Measurements from ENCODE around the gene AKAP7. TPM values are rescaled to one million over a fixed set of nuclear protein-coding genes. Genes with fewer than 3 reads are reported as not detected.

Gene AKAP7
- total RNA-seq, 1 experiment from 2014 or later = 6.1 TPM

- DNase-seq = no peak
- Histone ChIP-seq H3K4me3 (no peak overlapping the region), H3K36me3 (no peaks in the 10 kb centered on the region), H3K9me3 (no peaks in the 10 kb centered on the region), H3K27me3 (no peaks in the 10 kb centered on the region)
These were observed 34.3 kb downstream of the AKAP7 start for GRCh38 chr6:131169613-131170012.

- no peaks in the 10 kb centered on the region for H3K27me3 ChIP-seq
- H3K9me3 ChIP-seq = no peaks in the 10 kb centered on the region
- peak; percentile 32 for DNase-seq
These were observed 37.0 kb downstream of the AKAP7 start for GRCh38 chr6:131172222-131172621.

DNA sequence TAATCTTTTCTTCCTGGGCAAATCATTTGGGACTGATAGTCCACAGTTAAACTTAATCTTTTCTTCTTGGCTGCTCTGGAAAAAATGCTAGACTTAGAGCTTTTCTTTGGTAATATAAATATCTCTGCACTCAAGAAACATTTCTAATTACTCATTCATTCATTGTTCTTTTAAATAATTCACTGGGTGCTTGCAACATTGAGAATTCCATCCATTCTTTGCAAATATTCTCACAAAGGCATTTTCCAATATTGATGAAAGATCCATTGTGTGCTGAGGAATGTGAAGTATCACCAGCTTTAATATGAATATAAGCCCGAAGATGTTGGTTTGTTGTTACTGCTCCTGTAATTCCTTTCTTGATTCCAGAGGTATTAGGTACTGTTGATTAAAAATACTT, 38.4 kb downstream of the AKAP7 start:
- DNase-seq = no peak
- Histone ChIP-seq H3K9me3 (no peaks in the 10 kb centered on the region), H3K36me3 (no peaks in the 10 kb centered on the region)

More at GRCh38 chr6:131172222-131172621, 37.0 kb downstream of the AKAP7 start:
- no peaks in the 10 kb centered on the region for H3K36me3 ChIP-seq
- H3K4me3 ChIP-seq = no peak overlapping the region

DNA sequence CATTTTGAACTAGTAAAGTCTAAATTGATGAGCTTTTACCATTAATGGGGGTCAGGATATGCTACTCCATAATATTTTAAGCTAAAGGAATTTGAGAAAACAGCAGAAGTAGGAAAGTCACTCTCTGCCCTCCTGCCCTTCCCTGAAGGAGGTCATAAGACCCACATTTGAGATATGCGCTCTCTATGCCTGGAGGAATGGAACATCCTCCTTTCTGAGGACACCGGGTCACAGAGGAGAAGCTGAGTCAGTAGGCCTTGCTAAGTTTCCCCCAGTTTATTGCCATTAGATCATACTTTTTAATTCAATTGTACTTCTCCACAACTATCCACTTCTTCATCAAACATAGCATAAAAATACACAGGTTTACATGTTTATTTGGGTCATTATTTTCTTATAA, 40.3 kb downstream of the AKAP7 start:
- Histone ChIP-seq H3K4me3 (no peak overlapping the region), H3K27me3 (no peaks in the 10 kb centered on the region), H3K36me3 (no peaks in the 10 kb centered on the region), H3K9me3 (no peaks in the 10 kb centered on the region)
- no peak for DNase-seq

More for the DNA sequence above, 38.4 kb downstream of the AKAP7 start:
- no peak overlapping the region for H3K4me3 ChIP-seq
- no peaks in the 10 kb centered on the region for H3K27me3 ChIP-seq

DNA sequence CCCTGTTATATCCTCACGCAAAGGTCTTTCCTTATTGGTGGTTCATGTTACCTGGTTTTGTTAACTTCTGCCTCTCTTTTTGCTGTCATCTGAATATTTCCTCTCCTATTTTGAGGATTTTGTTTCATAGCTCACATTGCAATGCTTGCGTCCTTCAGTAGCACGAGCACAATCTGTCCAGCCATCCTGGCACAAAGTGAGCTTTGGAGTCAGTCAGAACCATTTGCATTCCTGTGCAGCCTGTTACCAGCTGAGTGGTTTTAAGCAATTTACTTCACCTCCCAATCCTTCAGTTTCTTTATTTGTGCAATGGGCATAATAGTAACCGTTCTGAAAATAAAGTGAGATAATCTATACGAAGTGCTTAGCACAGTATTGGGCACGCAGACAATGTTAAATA, 42.7 kb downstream of the AKAP7 start:
- H3K27me3 ChIP-seq = no peaks in the 10 kb centered on the region
- no peaks in the 10 kb centered on the region for H3K36me3 ChIP-seq
- H3K9me3 ChIP-seq = no peaks in the 10 kb centered on the region
- H3K4me3 ChIP-seq = no peak overlapping the region
- no peak for DNase-seq

- no peaks in the 10 kb centered on the region for H3K9me3 ChIP-seq
- no peaks in the 10 kb centered on the region for H3K27me3 ChIP-seq
- no peak overlapping the region for H3K4me3 ChIP-seq
- DNase-seq = no peak
- H3K36me3 ChIP-seq = no peaks in the 10 kb centered on the region
These were observed 47.7 kb downstream of the AKAP7 start for GRCh38 chr6:131182991-131183425.

DNA sequence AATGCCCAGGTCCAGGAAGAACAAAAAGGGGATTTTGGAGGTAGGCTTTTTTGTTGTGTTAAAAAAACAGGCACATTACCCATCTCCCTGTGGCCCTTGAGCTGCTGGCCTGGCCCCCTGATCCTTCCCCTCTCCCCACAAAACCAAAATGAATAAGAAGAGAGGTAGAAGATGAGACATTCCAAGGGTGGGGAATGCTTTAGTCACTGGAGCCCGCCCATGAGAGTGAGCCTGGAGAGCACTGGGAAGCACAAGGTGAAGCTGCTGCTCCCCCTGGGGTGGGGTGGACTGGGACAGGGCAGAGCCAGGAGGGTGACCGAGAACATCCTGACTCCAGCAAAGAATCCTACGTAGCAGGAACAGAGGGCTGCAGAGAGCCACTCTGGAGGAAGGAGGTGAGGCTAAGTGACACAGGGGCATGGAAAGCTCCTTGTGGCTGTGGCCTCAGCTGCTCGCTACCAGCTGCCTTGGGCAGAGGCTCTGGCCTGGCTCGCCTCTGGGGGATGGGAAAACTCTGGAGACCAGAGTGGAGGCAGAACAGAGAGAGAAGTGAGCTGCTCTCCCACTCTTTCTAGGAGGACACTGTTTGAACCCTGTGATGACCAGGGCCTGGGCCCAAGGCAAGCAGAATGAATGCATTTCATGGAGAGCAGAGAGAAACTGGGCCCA, 48.3 kb downstream of the AKAP7 start:
- Histone ChIP-seq H3K4me3 (no peak overlapping the region), H3K9me3 (no peaks in the 10 kb centered on the region), H3K27me3 (no peaks in the 10 kb centered on the region), H3K36me3 (no peaks in the 10 kb centered on the region)
- DNase-seq = no peak

- no peaks in the 10 kb centered on the region for H3K27me3 ChIP-seq
- DNase-seq = no peak
- H3K9me3 ChIP-seq = peaks cover 9% of the 10 kb centered on the region; the same call in 1 of the 2 replicates
- no peaks in the 10 kb centered on the region for H3K36me3 ChIP-seq
- H3K4me3 ChIP-seq = no peak overlapping the region
These were observed 56.3 kb downstream of the AKAP7 start for GRCh38 chr6:131191590-131191989.

GRCh38 chr6:131197716-131198115, 62.4 kb downstream of the AKAP7 start:
- DNase-seq = no peak
- H3K9me3 ChIP-seq = peaks cover 9% of the 10 kb centered on the region; the same call in 1 of the 2 replicates

DNA sequence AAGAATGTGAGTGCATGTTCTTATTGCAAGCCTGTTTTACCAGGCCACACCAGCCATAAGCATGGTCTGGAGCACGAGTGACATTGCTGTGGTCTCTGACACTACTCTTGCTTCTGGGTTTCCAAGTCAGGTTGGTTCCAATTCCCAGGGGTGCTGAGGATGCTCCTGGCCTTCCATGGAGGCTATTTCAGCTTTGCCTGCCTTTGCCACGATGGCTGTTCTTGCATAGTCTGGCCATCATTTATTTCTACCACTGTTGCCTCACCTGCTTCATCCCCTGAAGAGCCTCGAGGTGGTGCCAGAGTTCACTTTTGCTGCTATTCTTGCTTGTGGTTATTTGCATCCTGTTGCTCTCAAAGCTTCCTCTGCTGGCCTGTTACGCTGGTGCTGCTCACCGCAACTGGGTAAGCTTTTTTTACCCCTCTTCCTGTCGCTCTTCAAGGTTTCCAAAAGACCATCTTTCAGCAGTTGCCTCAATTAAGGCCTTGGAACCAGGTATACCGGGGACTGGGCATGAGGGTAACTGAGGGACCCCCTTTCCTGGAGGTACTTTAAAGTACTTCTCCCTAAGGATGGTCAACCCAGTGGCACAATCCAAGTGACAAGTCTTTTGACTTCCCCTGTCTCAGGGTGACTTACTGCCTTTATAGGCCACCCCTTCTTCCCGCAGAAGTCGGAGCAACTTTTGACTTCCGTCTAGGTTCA, 64.5 kb downstream of the AKAP7 start:
- Histone ChIP-seq H3K9me3 (no peaks in the 10 kb centered on the region), H3K36me3 (no peaks in the 10 kb centered on the region), H3K27me3 (no peaks in the 10 kb centered on the region), H3K4me3 (no peak overlapping the region)
- DNase-seq = peak; percentile 17

More at GRCh38 chr6:131197716-131198115, 62.4 kb downstream of the AKAP7 start:
- H3K36me3 ChIP-seq = no peaks in the 10 kb centered on the region
- no peaks in the 10 kb centered on the region for H3K27me3 ChIP-seq
- no peak overlapping the region for H3K4me3 ChIP-seq

GRCh38 chr6:131205481-131206244, 70.4 kb downstream of the AKAP7 start:
- no peak overlapping the region for H3K4me3 ChIP-seq
- DNase-seq = no peak

DNA sequence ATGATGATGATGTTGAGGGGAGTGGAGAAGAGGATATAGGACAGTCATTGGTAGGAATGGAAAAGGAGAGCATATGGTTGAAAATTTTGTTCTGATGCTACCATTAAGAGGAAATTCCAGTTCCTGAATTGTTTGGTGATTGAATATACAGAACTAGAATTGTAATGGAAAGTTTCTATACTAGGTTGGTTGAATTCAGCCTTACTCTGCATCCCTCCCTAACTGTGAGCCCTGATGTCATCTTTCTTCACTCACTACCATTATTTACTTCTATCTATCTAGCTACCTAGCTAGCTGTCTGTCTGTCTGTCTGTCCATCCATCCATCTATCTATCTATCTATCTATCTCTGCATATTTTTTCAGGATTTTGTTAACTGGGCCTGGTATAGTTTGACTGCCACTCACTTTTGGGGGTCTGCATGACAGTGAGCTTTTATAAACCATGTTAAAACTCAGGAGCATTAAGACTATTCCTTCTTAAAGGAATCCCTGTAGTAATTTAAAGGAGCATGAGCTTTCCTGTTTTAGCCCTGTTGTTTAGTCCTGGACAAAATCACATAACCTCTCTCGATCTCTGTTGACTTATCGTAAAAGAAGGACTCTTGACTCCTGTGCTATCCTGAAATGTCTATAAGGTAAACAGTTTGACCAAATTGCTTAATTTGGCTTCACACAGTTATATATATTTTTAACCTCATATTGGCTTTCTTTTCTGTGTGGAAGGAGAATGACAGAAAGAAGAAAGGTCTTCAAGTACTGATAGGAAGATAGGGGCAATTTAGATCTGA, 71.4 kb downstream of the AKAP7 start:
- no peaks in the 10 kb centered on the region for H3K9me3 ChIP-seq
- DNase-seq = no peak
- no peak overlapping the region for H3K4me3 ChIP-seq
- no peaks in the 10 kb centered on the region for H3K27me3 ChIP-seq
- H3K36me3 ChIP-seq = no peaks in the 10 kb centered on the region

More at GRCh38 chr6:131205481-131206244, 70.4 kb downstream of the AKAP7 start:
- H3K27me3 ChIP-seq = no peaks in the 10 kb centered on the region
- H3K36me3 ChIP-seq = no peaks in the 10 kb centered on the region
- H3K9me3 ChIP-seq = no peaks in the 10 kb centered on the region

- DNase-seq = no peak
- Histone ChIP-seq H3K4me3 (no peak overlapping the region), H3K9me3 (no peaks in the 10 kb centered on the region), H3K27me3 (no peaks in the 10 kb centered on the region), H3K36me3 (no peaks in the 10 kb centered on the region)
These were observed 73.5 kb downstream of the AKAP7 start for GRCh38 chr6:131208787-131209186.

DNA sequence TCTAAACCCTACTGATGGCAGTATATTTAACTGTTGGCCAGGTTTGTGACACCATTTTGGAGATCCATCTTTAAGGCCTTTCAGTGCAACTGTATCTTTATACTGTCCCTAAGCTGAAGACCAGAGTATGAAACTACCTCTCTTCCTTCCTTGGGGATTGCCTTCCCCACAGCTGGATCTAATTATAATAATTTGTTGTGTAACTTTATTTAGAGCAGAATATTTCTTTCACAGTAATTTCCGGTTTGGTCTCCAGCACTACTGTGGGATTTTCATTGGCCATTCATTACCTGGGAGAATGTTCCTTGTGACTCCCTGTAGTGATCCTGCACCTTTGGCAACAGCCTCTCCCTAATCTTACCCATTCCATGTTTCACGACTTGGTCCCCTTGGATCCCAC, 75.2 kb downstream of the AKAP7 start:
- Histone ChIP-seq H3K27me3 (no peaks in the 10 kb centered on the region), H3K36me3 (no peaks in the 10 kb centered on the region), H3K9me3 (no peaks in the 10 kb centered on the region), H3K4me3 (no peak overlapping the region)
- no peak for DNase-seq

DNA sequence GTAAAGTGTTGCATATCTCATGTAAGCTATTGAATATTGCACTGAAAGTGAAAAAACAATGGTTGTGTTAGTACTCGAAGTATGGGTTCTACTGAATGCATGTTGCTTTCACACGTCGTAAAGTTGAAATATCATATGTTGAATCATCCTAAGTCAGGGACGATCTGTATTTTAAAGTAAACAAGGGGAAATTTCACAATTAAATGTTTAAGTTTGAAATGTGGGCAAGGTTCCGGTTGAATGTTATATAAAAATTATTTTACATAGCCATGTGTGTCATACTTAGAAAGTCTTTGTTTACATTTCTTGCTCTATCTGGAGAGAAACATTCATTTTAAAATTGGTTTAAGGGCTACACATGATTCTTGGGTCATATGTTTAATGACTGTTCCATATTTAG, 76.8 kb downstream of the AKAP7 start:
- no peak overlapping the region for H3K4me3 ChIP-seq
- H3K36me3 ChIP-seq = no peaks in the 10 kb centered on the region
- no peaks in the 10 kb centered on the region for H3K9me3 ChIP-seq
- no peak for DNase-seq
- no peaks in the 10 kb centered on the region for H3K27me3 ChIP-seq

DNA sequence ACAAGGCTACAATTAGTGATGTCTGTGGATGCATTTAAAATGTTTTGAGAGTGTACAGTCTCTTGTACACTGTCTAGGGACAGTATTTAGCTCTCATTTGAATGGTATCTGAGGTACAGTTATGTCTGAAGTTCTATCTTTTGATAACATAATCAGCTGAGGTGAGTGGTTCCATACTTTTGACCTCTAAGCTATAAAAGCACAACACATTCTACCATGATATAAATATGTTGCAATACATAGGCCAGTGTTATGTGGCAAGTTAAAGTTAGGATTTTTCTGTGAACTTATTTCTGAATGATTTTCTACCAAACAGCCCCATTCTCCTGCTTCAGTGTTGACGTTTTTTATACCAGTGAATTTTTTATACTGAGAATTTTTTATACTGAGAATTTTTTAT, 77.6 kb downstream of the AKAP7 start:
- Histone ChIP-seq H3K27me3 (no peaks in the 10 kb centered on the region), H3K9me3 (no peaks in the 10 kb centered on the region), H3K4me3 (no peak overlapping the region), H3K36me3 (no peaks in the 10 kb centered on the region)
- no peak for DNase-seq
